Fibroblast of mammary gland (primary cell): ENCODE measurements around the gene STUM.
"Not testable (repeated sequence)": the region's sequence is repeated elsewhere in the genome, so short reads cannot be mapped to it uniquely, and the experiment has no call there.

Experiments
- DNase-seq: peaks from one replicate; pipeline ENCODE4 v3.0.0-alpha.2; 2010; ENCODE audit warnings: low read depth
- H3K4me3 ChIP-seq: 2 replicates; pipeline ENCODE4 v1.5.1; 2011; ENCODE audit warnings: low read depth, mild to moderate bottlenecking, low read length, moderate library complexity; ENCODE audit not compliant: control insufficient read depth
- CTCF ChIP-seq: conservative IDR thresholded peaks from 2 replicates; pipeline ENCODE4 v1.5.1; 2011; ENCODE audit warnings: low read depth, low read length, inconsistent platforms; ENCODE audit not compliant: control insufficient read depth, insufficient read depth

STUM gene

GRCh38 chr1:226607268-226607660 lies 58.7 kb downstream of the STUM start:
- no peak for DNase-seq
- no peak overlapping the region for H3K4me3 ChIP-seq
- no peak for TF ChIP-seq CTCF

- DNase-seq: no peak
- TF ChIP-seq CTCF: no peak
- H3K4me3 ChIP-seq: no peak overlapping the region
These were observed 59.3 kb downstream of the STUM start for GRCh38 chr1:226607821-226608220.

GRCh38 chr1:226608699-226609505 lies 60.3 kb downstream of the STUM start:
- peak; percentile 71 for DNase-seq
- no peak overlapping the region for H3K4me3 ChIP-seq
- peak; percentile 85 for TF ChIP-seq CTCF

DNA sequence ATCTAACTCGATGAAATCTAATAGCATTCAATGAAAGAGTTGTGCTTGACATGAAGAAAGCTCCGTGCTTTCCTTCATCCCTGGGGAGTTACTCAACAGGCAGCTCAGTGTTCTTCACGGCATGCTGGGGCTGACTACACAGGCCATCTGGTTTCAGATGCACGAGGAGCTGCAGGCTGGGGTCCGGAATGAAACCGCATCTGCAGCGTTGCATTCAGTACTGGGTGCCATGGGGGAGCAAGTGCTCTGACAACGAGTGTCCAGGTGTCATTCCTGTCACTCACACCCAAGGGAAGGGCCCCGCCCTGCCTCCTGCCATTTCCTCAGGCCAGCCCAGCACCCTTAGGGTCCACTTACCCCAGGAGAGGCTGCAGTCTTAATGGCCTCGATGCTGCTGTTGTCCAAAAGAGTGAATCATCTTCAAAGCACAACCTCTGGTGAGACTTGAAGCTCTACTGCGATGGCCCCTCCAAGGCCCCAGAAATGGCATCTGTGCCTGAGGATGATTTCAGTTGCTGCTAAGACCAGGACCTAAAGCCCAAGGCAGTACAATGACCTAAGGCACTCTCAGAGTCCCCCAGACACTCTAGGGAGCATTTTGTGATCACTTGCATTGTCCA lies 61.4 kb downstream of the STUM start:
- no peak overlapping the region for H3K4me3 ChIP-seq
- DNase-seq: peak; percentile 88
- TF ChIP-seq CTCF: no peak

DNA sequence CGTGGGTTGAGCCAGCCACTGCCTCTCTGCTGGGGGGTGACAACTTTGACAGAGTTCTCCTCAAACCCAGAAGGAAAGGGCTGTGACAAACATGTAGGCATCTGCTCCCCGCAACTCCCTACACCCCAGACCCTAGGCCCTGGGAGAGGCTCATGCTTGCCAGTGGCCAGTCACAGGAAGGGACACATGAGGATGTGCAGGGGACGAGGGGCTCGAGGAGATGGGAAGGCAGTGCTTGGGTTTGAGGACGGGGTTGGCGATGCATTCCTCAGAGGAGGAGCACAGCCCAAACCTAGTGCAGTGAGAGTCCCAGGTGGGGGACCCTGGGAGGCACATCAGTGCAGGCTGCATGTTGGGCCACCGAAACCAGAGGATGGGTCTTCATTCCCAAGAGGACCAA lies 62.1 kb downstream of the STUM start:
- no peak for DNase-seq
- TF ChIP-seq CTCF: no peak
- no peak overlapping the region for H3K4me3 ChIP-seq

DNA sequence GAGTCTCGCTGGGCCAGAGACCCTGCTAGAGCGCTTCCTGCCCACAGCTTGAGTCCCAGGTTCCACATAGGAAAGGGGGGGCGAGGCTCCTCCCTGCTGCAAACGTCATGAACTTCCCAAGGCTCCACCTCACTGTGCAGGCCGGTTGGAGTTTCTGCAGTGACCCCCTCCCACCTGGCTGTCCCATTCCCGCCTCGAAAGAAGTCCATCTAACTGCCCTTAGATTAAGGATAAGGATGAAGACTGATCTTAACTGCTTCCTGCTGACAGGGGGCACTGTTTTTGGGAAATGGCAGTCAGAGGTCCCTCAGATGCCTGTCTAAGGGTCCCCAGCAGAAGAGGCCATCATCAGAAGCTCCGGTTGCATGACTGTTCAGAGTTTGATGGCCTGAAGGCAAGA lies 62.7 kb downstream of the STUM start:
- H3K4me3 ChIP-seq: no peak overlapping the region
- TF ChIP-seq CTCF: no peak
- no peak for DNase-seq

DNA sequence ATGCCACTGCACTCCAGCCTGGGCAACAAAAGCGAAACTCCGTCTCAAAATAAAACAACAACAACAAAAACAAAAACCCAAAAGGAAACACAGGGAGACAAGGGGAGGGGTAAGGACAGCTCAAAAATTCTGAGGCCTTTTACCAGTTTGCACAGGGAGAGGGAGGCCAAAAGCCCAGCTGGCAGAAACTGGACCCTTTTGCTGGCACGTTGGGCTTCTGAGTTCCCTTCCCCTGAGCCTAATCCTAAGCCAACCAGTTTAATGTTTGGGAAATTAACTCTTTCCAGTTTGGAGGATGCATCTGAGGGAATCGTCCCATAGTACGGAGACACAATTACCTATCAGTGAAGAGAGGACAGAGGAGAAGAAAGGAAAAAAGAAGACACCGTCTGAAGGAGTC lies 63.4 kb downstream of the STUM start:
- DNase-seq, H3K4me3 ChIP-seq: not testable (repeated sequence)
